Neural cell (in vitro differentiated cells): ENCODE results near the gene B4GALNT3. TPM values are rescaled to one million over a fixed set of nuclear protein-coding genes. Genes with fewer than 3 reads are reported as not detected.

Experiments used
- H2AFZ ChIP-seq: fragments of 200-600, 300-800 bp; sonication (generic), shearing (Covaris generic); 2 replicates; pipeline ENCODE4 v1.6.0; 2014; ENCODE audit warnings: low read depth, mild to moderate bottlenecking, antibody characterized with exemption, low read length, moderate library complexity
- H3F3A ChIP-seq: fragments of 200-600 bp; shearing (Covaris generic); 2 replicates; pipeline ENCODE4 v1.6.1; 2016; ENCODE audit warnings: mild to moderate bottlenecking, moderate library complexity, mixed read lengths, antibody characterized with exemption, low read length; ENCODE audit not compliant: insufficient read depth, poor library complexity, severe bottlenecking
- H3K27ac ChIP-seq: fragments of 200-600, 300-800 bp; sonication (generic), shearing (Covaris generic); 2 replicates; pipeline ENCODE4 v1.5.1; 2014; ENCODE audit warnings: mild to moderate bottlenecking, low read length, moderate library complexity
- H3K27me3 ChIP-seq: fragments of 300-800, 200-600 bp; sonication (generic), shearing (Covaris generic); 2 replicates; pipeline ENCODE4 v1.6.0; 2014; ENCODE audit warnings: mild to moderate bottlenecking, low read depth, low read length, moderate library complexity; ENCODE audit not compliant: insufficient read depth
- H3K36me3 ChIP-seq: fragments of 300-800, 200-600 bp; sonication (generic), shearing (Covaris generic); 2 replicates; pipeline ENCODE4 v1.5.1; 2014; ENCODE audit warnings: mild to moderate bottlenecking, antibody characterized with exemption, low read length, moderate library complexity; ENCODE audit not compliant: insufficient read depth
- H3K4me2 ChIP-seq: fragments of 300-800, 200-600 bp; sonication (generic), shearing (Covaris generic); 2 replicates; pipeline ENCODE4 v1.6.0; 2014; ENCODE audit warnings: mild to moderate bottlenecking, low read length
- H3K4me3 ChIP-seq: fragments of 300-800, 200-600 bp; sonication (generic), shearing (Covaris generic); 2 replicates; pipeline ENCODE4 v1.5.1; 2014; ENCODE audit warnings: mild to moderate bottlenecking, low read length, moderate library complexity
- H3K79me2 ChIP-seq: fragments of 200-600 bp; shearing (Covaris generic); replicated peaks from 2 replicates; pipeline ENCODE4 v1.6.0; 2014; ENCODE audit warnings: mild to moderate bottlenecking, low read length, moderate library complexity; ENCODE audit not compliant: insufficient read depth
- H3K9ac ChIP-seq: fragments of 300-800, 200-600 bp; sonication (generic), shearing (Covaris generic); 2 replicates; pipeline ENCODE4 v1.6.1; 2016; ENCODE audit warnings: mild to moderate bottlenecking, low read length, mixed read lengths
- H3K9me2 ChIP-seq: fragments of 200-600 bp; shearing (Covaris generic); 2 replicates; pipeline ENCODE4 v1.6.1; 2016; ENCODE audit warnings: mild to moderate bottlenecking, low read length, mixed read lengths; ENCODE audit not compliant: insufficient read depth
- H3K9me3 ChIP-seq: fragments of 200-600, 300-800 bp; sonication (generic), shearing (Covaris generic); 2 replicates; pipeline ENCODE4 v1.6.1; 2016; ENCODE audit warnings: mild to moderate bottlenecking, mixed run types, low read length, moderate library complexity, mixed read lengths
- H4K20me1 ChIP-seq: fragments of 200-600 bp; shearing (Covaris generic); 2 replicates; pipeline ENCODE4 v1.6.1; 2016; ENCODE audit warnings: mild to moderate bottlenecking, mixed run types; ENCODE audit not compliant: insufficient read depth
- CTCF ChIP-seq: fragments of 450-650 bp; IDR thresholded peaks from 2 replicates; pipeline ENCODE4 v1.5.1; 2014; ENCODE audit warnings: antibody characterized with exemption, mild to moderate bottlenecking, moderate library complexity; ENCODE audit not compliant: poor library complexity, severe bottlenecking
- EP300 ChIP-seq: fragments of 450-650 bp; conservative IDR thresholded peaks from 2 replicates; pipeline ENCODE4 v1.6.1; 2014; ENCODE audit warnings: antibody characterized with exemption, mild to moderate bottlenecking, moderate library complexity; ENCODE audit not compliant: poor library complexity, severe bottlenecking
- EZH2 ChIP-seq: fragments of 200-600, 300-800 bp; shearing (Covaris generic), sonication (generic); IDR thresholded peaks from 2 replicates; pipeline ENCODE4 v1.6.1; 2014; ENCODE audit warnings: antibody characterized with exemption, low read length, borderline replicate concordance, mild to moderate bottlenecking; ENCODE audit not compliant: insufficient read depth, poor library complexity, severe bottlenecking
- MXI1 ChIP-seq: fragments of 450-650 bp; conservative IDR thresholded peaks from 2 replicates; pipeline ENCODE4 v1.6.1; 2014; ENCODE audit warnings: antibody characterized with exemption, mild to moderate bottlenecking; ENCODE audit not compliant: poor library complexity, severe bottlenecking
- POLR2AphosphoS5 ChIP-seq: IDR thresholded peaks from 2 replicates; pipeline ENCODE4 v1.6.1; 2012
- RAD21 ChIP-seq: fragments of 450-650 bp; conservative IDR thresholded peaks from 2 replicates; pipeline ENCODE4 v1.6.1; 2014; ENCODE audit warnings: antibody characterized with exemption, mild to moderate bottlenecking, moderate library complexity
- REST ChIP-seq: IDR thresholded peaks from 2 replicates; pipeline ENCODE4 v1.6.1; 2012; ENCODE audit warnings: borderline replicate concordance
- SMC3 ChIP-seq: fragments of 450-650 bp; conservative IDR thresholded peaks from 2 replicates; pipeline ENCODE4 v1.6.1; 2014; ENCODE audit warnings: antibody characterized with exemption, mild to moderate bottlenecking, moderate library complexity; ENCODE audit not compliant: poor library complexity
- TAF1 ChIP-seq: IDR thresholded peaks from 2 replicates; pipeline ENCODE4 v1.6.1; 2012; ENCODE audit warnings: low read depth
- polyA plus RNA-seq: library from polyadenylated mRNA; depleted of rRNA; stranded (reverse); fragments of >200 nt; gene quantifications from 2 replicates; pipeline ENCODE4 v1.2.3, GENCODE V29; 2014

Gene B4GALNT3
- polyA plus RNA-seq, 1 donor from 2014 or later = 6.7 TPM

- H4K20me1 ChIP-seq = no peaks in the 10 kb centered on the region
- H3K9me3 ChIP-seq = no peaks in the 10 kb centered on the region
- no peak overlapping the region for H2AFZ ChIP-seq
- H3K79me2 ChIP-seq = no peaks in the 10 kb centered on the region
- H3K9me2 ChIP-seq = no peaks in the 10 kb centered on the region
- H3K9ac ChIP-seq = no peak overlapping the region
- no peaks in the 10 kb centered on the region for H3F3A ChIP-seq
- no peak overlapping the region for H3K27ac ChIP-seq
- no peak overlapping the region for H3K4me3 ChIP-seq
- H3K36me3 ChIP-seq = no peaks in the 10 kb centered on the region
- H3K4me2 ChIP-seq = no peak overlapping the region
- no peaks in the 10 kb centered on the region for H3K27me3 ChIP-seq
- TF ChIP-seq RAD21 (no peak), MXI1 (no peak), REST (no peak), CTCF (no peak), EZH2 (no peak), EP300 (no peak), TAF1 (no peak), SMC3 (no peak), POLR2AphosphoS5 (no peak)
Measured at GRCh38 chr12:579420-580110, 119.8 kb downstream of the B4GALNT3 start.

- H3F3A ChIP-seq = no peaks in the 10 kb centered on the region
- H3K79me2 ChIP-seq = no peaks in the 10 kb centered on the region
- no peaks in the 10 kb centered on the region for H3K27me3 ChIP-seq
- no peak overlapping the region for H3K4me2 ChIP-seq
- H2AFZ ChIP-seq = no peak overlapping the region
- H4K20me1 ChIP-seq = no peaks in the 10 kb centered on the region
- H3K4me3 ChIP-seq = no peak overlapping the region
- no peak overlapping the region for H3K9ac ChIP-seq
- H3K9me2 ChIP-seq = no peaks in the 10 kb centered on the region
- TF ChIP-seq EP300 (no peak), RAD21 (no peak), POLR2AphosphoS5 (no peak), TAF1 (no peak), SMC3 (no peak), EZH2 (no peak), MXI1 (no peak), CTCF (no peak), REST (no peak)
- H3K27ac ChIP-seq = no peak overlapping the region
- no peaks in the 10 kb centered on the region for H3K36me3 ChIP-seq
- H3K9me3 ChIP-seq = no peaks in the 10 kb centered on the region
Measured at GRCh38 chr12:580813-581212, 121.1 kb downstream of the B4GALNT3 start.
